ENCODE results near the gene UGGT2.

UGGT2 gene

DNA sequence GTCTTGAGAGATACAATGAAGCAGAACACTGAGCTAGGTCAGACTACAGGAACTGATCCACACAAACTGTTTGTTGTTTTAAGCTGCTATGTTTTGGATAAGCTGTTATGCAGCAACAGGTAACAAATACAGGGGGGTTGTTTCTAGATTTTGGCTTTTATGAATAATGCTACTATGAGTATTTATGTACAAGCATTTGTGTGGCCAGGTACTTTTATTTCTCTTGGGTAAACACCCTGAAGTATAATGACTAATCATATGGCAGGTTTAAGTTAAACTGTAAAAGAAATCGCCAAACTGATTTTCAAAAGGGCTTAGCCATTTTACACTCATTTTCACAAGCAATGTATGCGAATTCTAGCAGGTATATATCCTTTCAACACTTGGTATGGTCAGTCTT lies 210.3 kb downstream of the UGGT2 start:
- no peak overlapping the region for H3K4me3 ChIP-seq (ENCODE audit: low read depth, low read length)

GRCh38 chr13:95841894-95842293 lies 211.3 kb downstream of the UGGT2 start:
- H3K9ac ChIP-seq (ENCODE audit: low read length) = no peak overlapping the region
- no peaks in the 10 kb centered on the region for H3K4me1 ChIP-seq (ENCODE audit: control insufficient read depth, insufficient read depth, low read length)
- H3K36me3 ChIP-seq (ENCODE audit: control insufficient read depth, insufficient read depth, low read length) = peaks cover 4% of the 10 kb centered on the region; the same call in 1 of the 2 replicates
- H3K4me3 ChIP-seq (ENCODE audit: low read depth, low read length) = no peak overlapping the region
- peaks cover 13% of the 10 kb centered on the region for H3K9me3 ChIP-seq (ENCODE audit: control insufficient read depth, insufficient read depth, low read depth, low read length)
- H3K27ac ChIP-seq (ENCODE audit: low read depth, low read length) = no peak overlapping the region
- H3K27me3 ChIP-seq (ENCODE audit: control insufficient read depth, insufficient read depth, low read length) = no peaks in the 10 kb centered on the region

More for the DNA sequence above, 210.3 kb downstream of the UGGT2 start:
- Histone ChIP-seq H3K27me3 (ENCODE audit: control insufficient read depth, insufficient read depth, low read length) (no peaks in the 10 kb centered on the region), H3K36me3 (ENCODE audit: control insufficient read depth, insufficient read depth, low read length) (peaks cover 8% of the 10 kb centered on the region; the same call in 1 of the 2 replicates), H3K27ac (ENCODE audit: low read depth, low read length) (no peak overlapping the region), H3K9ac (ENCODE audit: low read length) (no peak overlapping the region), H3K4me1 (ENCODE audit: control insufficient read depth, insufficient read depth, low read length) (no peaks in the 10 kb centered on the region), H3K9me3 (ENCODE audit: control insufficient read depth, insufficient read depth, low read depth, low read length) (peaks cover 18% of the 10 kb centered on the region)

DNA sequence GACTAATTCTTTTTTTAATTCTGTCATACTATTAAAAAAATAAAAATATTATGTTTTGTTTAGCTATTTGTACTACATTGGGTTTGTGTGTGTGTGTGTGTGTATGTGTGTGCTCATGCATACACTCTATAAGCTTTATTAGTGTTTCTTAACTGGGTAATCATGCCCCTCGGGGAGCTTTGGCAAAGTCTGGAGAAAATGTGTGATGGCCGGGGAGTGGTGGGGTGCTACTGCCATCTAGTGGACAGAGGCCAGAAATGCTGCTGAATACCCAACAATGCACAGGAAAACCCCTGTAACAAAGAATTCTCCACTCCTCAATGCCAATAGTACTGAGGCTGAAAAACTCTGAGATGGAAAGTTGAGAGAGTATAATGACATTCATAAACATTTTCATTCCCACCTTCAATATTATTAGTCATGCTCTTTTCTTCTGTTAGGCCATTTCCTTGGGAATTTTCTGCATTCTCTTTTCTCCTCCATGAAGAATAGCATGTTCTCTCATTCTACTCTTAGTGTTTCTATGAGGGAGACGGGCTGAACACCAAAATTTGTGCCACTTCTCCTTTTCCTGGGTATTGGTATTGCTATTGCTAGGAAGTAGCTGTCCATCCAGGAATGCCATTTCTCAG lies 219.0 kb downstream of the UGGT2 start:
- 0 out of 2 replicates have a peak, but pooled peaks cover 3% of the 10 kb centered on the region for H3K36me3 ChIP-seq (ENCODE audit: control insufficient read depth, insufficient read depth, low read length)
- H3K27ac ChIP-seq (ENCODE audit: low read depth, low read length) = no peak overlapping the region
- no peak overlapping the region for H3K9ac ChIP-seq (ENCODE audit: low read length)
- no peaks in the 10 kb centered on the region for H3K27me3 ChIP-seq (ENCODE audit: control insufficient read depth, insufficient read depth, low read length)
- no peak overlapping the region for H3K4me3 ChIP-seq (ENCODE audit: low read depth, low read length)
- no peaks in the 10 kb centered on the region; the same call in 1 of the 2 replicates for H3K4me1 ChIP-seq (ENCODE audit: control insufficient read depth, insufficient read depth, low read length)
- no peaks in the 10 kb centered on the region for H3K9me3 ChIP-seq (ENCODE audit: control insufficient read depth, insufficient read depth, low read depth, low read length)

- Histone ChIP-seq H3K4me3 (ENCODE audit: low read depth, low read length) (no peak overlapping the region), H3K9ac (ENCODE audit: low read length) (no peak overlapping the region), H3K27ac (ENCODE audit: low read depth, low read length) (no peak overlapping the region), H3K4me1 (ENCODE audit: control insufficient read depth, insufficient read depth, low read length) (no peaks in the 10 kb centered on the region; the same call in 1 of the 2 replicates), H3K27me3 (ENCODE audit: control insufficient read depth, insufficient read depth, low read length) (no peaks in the 10 kb centered on the region), H3K36me3 (ENCODE audit: control insufficient read depth, insufficient read depth, low read length) (0 out of 2 replicates have a peak, but pooled peaks cover 3% of the 10 kb centered on the region), H3K9me3 (ENCODE audit: control insufficient read depth, insufficient read depth, low read depth, low read length) (no peaks in the 10 kb centered on the region)
Measured at GRCh38 chr13:95833719-95834118, 219.5 kb downstream of the UGGT2 start.

DNA sequence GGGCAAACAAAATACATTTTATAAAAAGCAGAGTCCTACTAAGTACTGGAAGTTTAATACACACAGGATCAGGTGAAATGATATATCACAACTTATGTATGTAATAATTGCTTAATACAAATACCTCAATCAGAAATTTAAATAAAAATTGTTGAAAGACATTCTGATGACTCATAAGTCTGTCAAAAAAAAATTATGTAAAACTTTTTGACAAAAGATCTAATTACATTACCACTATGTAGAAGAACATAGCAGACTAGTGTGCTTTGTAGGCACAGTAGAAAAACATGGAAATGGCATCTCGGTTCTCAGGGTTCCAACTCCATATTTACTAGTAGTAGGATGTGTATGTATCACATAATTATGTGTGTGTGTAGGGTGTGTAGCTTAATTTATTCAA lies 220.1 kb downstream of the UGGT2 start:
- no peaks in the 10 kb centered on the region for H3K27me3 ChIP-seq (ENCODE audit: control insufficient read depth, insufficient read depth, low read length)
- no peaks in the 10 kb centered on the region; the same call in 1 of the 2 replicates for H3K4me1 ChIP-seq (ENCODE audit: control insufficient read depth, insufficient read depth, low read length)
- H3K4me3 ChIP-seq (ENCODE audit: low read depth, low read length) = no peak overlapping the region
- no peaks in the 10 kb centered on the region for H3K9me3 ChIP-seq (ENCODE audit: control insufficient read depth, insufficient read depth, low read depth, low read length)
- 0 out of 2 replicates have a peak, but pooled peaks cover 3% of the 10 kb centered on the region for H3K36me3 ChIP-seq (ENCODE audit: control insufficient read depth, insufficient read depth, low read length)
- no peak overlapping the region for H3K9ac ChIP-seq (ENCODE audit: low read length)
- no peak overlapping the region for H3K27ac ChIP-seq (ENCODE audit: low read depth, low read length)

DNA sequence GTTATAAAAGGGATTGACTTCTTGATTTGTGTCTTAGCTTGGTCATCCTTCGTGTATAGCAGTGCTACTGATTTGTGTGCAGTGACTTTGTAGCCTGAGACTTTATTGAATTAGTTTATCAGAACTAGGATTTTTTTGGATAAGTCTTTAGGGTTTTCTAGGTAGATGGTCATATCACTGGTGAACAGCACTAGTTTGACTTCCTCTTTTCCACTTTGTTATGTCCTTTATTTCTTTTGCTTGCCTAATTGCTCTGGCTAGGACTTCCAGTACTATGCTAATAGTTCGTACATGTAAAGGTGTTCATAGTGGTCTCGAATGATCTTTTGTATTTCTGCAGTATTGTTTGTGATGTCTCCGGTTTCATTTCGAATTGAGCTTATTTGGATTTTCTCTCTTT lies 230.9 kb downstream of the UGGT2 start:
- Histone ChIP-seq H3K27me3 (ENCODE audit: control insufficient read depth, insufficient read depth, low read length) (no peaks in the 10 kb centered on the region), H3K4me3 (ENCODE audit: low read depth, low read length) (no peak overlapping the region), H3K36me3 (ENCODE audit: control insufficient read depth, insufficient read depth, low read length) (peaks cover 9% of the 10 kb centered on the region), H3K9ac (ENCODE audit: low read length) (no peak overlapping the region), H3K27ac (ENCODE audit: low read depth, low read length) (no peak overlapping the region), H3K9me3 (ENCODE audit: control insufficient read depth, insufficient read depth, low read depth, low read length) (0 out of 2 replicates have a peak, but pooled peaks cover 3% of the 10 kb centered on the region), H3K4me1 (ENCODE audit: control insufficient read depth, insufficient read depth, low read length) (no peaks in the 10 kb centered on the region)

- Histone ChIP-seq H3K27ac (ENCODE audit: low read depth, low read length) (no peak overlapping the region), H3K36me3 (ENCODE audit: control insufficient read depth, insufficient read depth, low read length) (peaks cover 3% of the 10 kb centered on the region; the same call in 1 of the 2 replicates), H3K9me3 (ENCODE audit: control insufficient read depth, insufficient read depth, low read depth, low read length) (peaks cover 9% of the 10 kb centered on the region), H3K4me1 (ENCODE audit: control insufficient read depth, insufficient read depth, low read length) (no peaks in the 10 kb centered on the region), H3K4me3 (ENCODE audit: low read depth, low read length) (no peak overlapping the region), H3K9ac (ENCODE audit: low read length) (no peak overlapping the region), H3K27me3 (ENCODE audit: control insufficient read depth, insufficient read depth, low read length) (no peaks in the 10 kb centered on the region)
Measured at GRCh38 chr13:95814495-95814894, 238.7 kb downstream of the UGGT2 start.

GRCh38 chr13:95813139-95813538 lies 240.1 kb downstream of the UGGT2 start:
- H3K9ac ChIP-seq (ENCODE audit: low read length) = no peak overlapping the region
- H3K4me3 ChIP-seq (ENCODE audit: low read depth, low read length) = no peak overlapping the region
- H3K36me3 ChIP-seq (ENCODE audit: control insufficient read depth, insufficient read depth, low read length) = peaks cover 3% of the 10 kb centered on the region; the same call in 1 of the 2 replicates
- no peak overlapping the region for H3K27ac ChIP-seq (ENCODE audit: low read depth, low read length)
- H3K27me3 ChIP-seq (ENCODE audit: control insufficient read depth, insufficient read depth, low read length) = no peaks in the 10 kb centered on the region
- H3K4me1 ChIP-seq (ENCODE audit: control insufficient read depth, insufficient read depth, low read length) = no peaks in the 10 kb centered on the region
- peaks cover 9% of the 10 kb centered on the region for H3K9me3 ChIP-seq (ENCODE audit: control insufficient read depth, insufficient read depth, low read depth, low read length)

GRCh38 chr13:95809429-95809828 lies 243.8 kb downstream of the UGGT2 start:
- no peaks in the 10 kb centered on the region for H3K36me3 ChIP-seq (ENCODE audit: control insufficient read depth, insufficient read depth, low read length)
- H3K9ac ChIP-seq (ENCODE audit: low read length) = no peak overlapping the region
- H3K27me3 ChIP-seq (ENCODE audit: control insufficient read depth, insufficient read depth, low read length) = no peaks in the 10 kb centered on the region
- H3K27ac ChIP-seq (ENCODE audit: low read depth, low read length) = no peak overlapping the region
- no peaks in the 10 kb centered on the region for H3K4me1 ChIP-seq (ENCODE audit: control insufficient read depth, insufficient read depth, low read length)
- H3K4me3 ChIP-seq (ENCODE audit: low read depth, low read length) = no peak overlapping the region
- peaks cover 12% of the 10 kb centered on the region for H3K9me3 ChIP-seq (ENCODE audit: control insufficient read depth, insufficient read depth, low read depth, low read length)

DNA sequence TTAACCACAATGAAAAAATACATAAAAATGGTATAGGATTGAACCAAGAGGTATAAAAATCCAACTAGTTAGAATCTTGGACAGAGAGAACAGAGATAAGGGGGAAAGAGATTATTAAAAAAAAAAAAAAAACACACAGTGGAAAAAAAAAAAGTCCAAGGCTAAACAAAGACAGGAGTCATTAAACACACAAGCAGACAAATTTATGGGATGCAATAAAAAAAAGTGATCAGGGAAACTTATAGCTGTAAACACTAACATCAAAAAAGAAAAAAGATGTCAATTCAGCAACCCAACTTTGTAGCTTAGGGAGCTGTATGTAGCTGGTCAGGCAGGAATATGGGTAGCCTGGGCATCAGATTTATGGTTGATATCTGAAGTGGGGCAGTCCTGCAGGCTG lies 247.3 kb downstream of the UGGT2 start:
- no peaks in the 10 kb centered on the region for H3K36me3 ChIP-seq (ENCODE audit: control insufficient read depth, insufficient read depth, low read length)

GRCh38 chr13:95801825-95802224 lies 251.4 kb downstream of the UGGT2 start:
- H3K4me1 ChIP-seq (ENCODE audit: control insufficient read depth, insufficient read depth, low read length) = no peaks in the 10 kb centered on the region
- H3K27ac ChIP-seq (ENCODE audit: low read depth, low read length) = no peak overlapping the region
- H3K27me3 ChIP-seq (ENCODE audit: control insufficient read depth, insufficient read depth, low read length) = no peaks in the 10 kb centered on the region
- no peaks in the 10 kb centered on the region for H3K36me3 ChIP-seq (ENCODE audit: control insufficient read depth, insufficient read depth, low read length)
- peaks cover 3% of the 10 kb centered on the region; the same call in 1 of the 2 replicates for H3K9me3 ChIP-seq (ENCODE audit: control insufficient read depth, insufficient read depth, low read depth, low read length)
- no peak overlapping the region for H3K9ac ChIP-seq (ENCODE audit: low read length)
- no peak overlapping the region for H3K4me3 ChIP-seq (ENCODE audit: low read depth, low read length)

More for the DNA sequence above, 247.3 kb downstream of the UGGT2 start:
- Histone ChIP-seq H3K9me3 (ENCODE audit: control insufficient read depth, insufficient read depth, low read depth, low read length) (peaks cover 3% of the 10 kb centered on the region; the same call in 1 of the 2 replicates), H3K9ac (ENCODE audit: low read length) (no peak overlapping the region), H3K27me3 (ENCODE audit: control insufficient read depth, insufficient read depth, low read length) (no peaks in the 10 kb centered on the region), H3K4me1 (ENCODE audit: control insufficient read depth, insufficient read depth, low read length) (no peaks in the 10 kb centered on the region), H3K4me3 (ENCODE audit: low read depth, low read length) (no peak overlapping the region), H3K27ac (ENCODE audit: low read depth, low read length) (no peak overlapping the region)

Measured in HUES6 (cell line).